MCF 10A (cell line): ENCODE results near the gene MED23. TPM values are rescaled to one million over a fixed set of nuclear protein-coding genes. Genes with fewer than 3 reads are reported as not detected.

Source experiments
- BruUV-seq: library from RNA; stranded (reverse); fragments of 400-500 nt; replicated peaks from 2 replicates; lab custom pipeline; 2021; lab: Mats Ljungman, UMichigan
- CTCF ChIA-PET: fragments of 300-600 bp; sonication (Branson Sonifier 250); formaldehyde crosslinking; extraction: SDS; loops from one replicate; lab custom pipeline; 2021; ENCODE audit warnings: antibody characterized with exemption, inconsistent platforms; lab: Yijun Ruan, JAX
- POLR2A ChIA-PET: fragments of 300-600, 350-650 bp; sonication (Branson Sonifier 250); formaldehyde crosslinking; extraction: SDS; loops from one replicate; lab custom pipeline; 2020; ENCODE audit warnings: antibody characterized with exemption, inconsistent platforms; lab: Yijun Ruan, JAX
- DNase-seq: peaks from one replicate; pipeline ENCODE4 v3.0.0-alpha.2; 2018; ENCODE audit not compliant: unreplicated experiment
- H3K27ac Mint-ChIP-seq: one replicate; pipeline ENCODE4 v1.8.0; 2022; ENCODE audit warnings: mild to moderate bottlenecking, low read depth, mixed read lengths; ENCODE audit not compliant: unreplicated experiment
- H3K27me3 Mint-ChIP-seq: one replicate; pipeline ENCODE4 v1.8.0; 2022; ENCODE audit warnings: mixed read lengths; ENCODE audit not compliant: insufficient read depth, unreplicated experiment
- H3K36me3 Mint-ChIP-seq: one replicate; pipeline ENCODE4 v1.8.0; 2022; ENCODE audit warnings: mild to moderate bottlenecking, moderate library complexity, mixed read lengths; ENCODE audit not compliant: insufficient read depth, unreplicated experiment
- H3K4me1 Mint-ChIP-seq: one replicate; pipeline ENCODE4 v1.8.0; 2022; ENCODE audit warnings: mixed read lengths; ENCODE audit not compliant: insufficient read depth, unreplicated experiment
- H3K4me3 Mint-ChIP-seq: one replicate; pipeline ENCODE4 v1.8.0; 2022; ENCODE audit warnings: mild to moderate bottlenecking, moderate library complexity, mixed read lengths; ENCODE audit not compliant: unreplicated experiment
- H3K9me3 Mint-ChIP-seq: one replicate; pipeline ENCODE4 v1.8.0; 2022; ENCODE audit warnings: mixed read lengths; ENCODE audit not compliant: unreplicated experiment
- intact Hi-C: fragments of 100-400 bp; cut with micrococcal nuclease; formaldehyde crosslinking; loops from 2 replicates; pipeline ENCODE4 v1.14.1; 2022
- total RNA-seq: library from RNA; stranded (reverse); gene quantifications from 2 replicates; pipeline ENCODE4 v1.2.3, GENCODE V29; 2022
- TF ChIP-seq, protein P1 (sequence below): fragments of 200-600 bp; IDR thresholded peaks from one replicate; pipeline ENCODE4 v1.8.0; 2022; ENCODE audit warnings: antibody characterized with exemption, mild to moderate bottlenecking; ENCODE audit not compliant: unreplicated experiment

MED23 gene
- total RNA-seq, 1 experiment from 2014 or later: 20.6 TPM

DNA sequence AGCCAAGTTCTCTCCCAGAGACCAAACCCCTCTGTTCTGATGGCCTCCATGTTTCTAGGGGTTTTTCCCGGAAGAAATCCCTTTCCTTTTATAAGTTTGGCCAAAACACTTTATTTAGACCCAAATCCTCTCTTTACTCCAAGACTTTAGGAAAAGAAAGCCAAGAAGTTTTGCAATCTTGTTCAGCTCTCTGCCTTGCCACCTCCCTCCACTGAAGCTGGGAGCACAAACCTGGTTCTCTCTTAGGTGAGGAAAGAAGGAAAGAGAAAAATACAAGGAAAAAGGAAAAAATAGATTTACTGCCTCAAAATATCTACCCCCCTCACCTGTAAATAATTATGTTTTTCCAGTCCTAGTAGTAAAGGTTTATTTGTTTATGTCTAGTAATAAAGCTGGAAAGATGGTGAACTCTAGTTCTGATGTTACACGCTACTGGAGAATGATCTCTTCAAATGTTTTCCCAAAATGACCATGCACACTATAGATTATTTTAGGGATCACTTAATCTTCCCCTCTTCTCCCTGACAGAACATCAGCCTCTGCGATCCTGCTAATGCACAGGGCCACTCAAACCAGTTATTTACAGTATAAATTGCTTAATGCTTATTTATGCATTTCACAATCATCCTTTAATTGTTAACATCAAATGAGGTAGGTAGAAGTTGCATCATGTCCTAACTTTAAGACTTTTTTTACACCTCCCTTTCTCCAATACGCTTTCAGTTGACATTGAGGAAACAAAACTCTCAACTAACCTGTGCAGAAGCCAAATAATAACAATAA lies 65.9 kb downstream of the MED23 start:
- Mint-ChIP-seq H3K9me3 (no peaks in the 10 kb centered on the region), H3K27ac (no peak overlapping the region), H3K27me3 (no peaks in the 10 kb centered on the region), H3K4me1 (no peaks in the 10 kb centered on the region), H3K36me3 (no peaks in the 10 kb centered on the region), H3K4me3 (no peak overlapping the region)
- TF ChIP-seq, protein P1, sequence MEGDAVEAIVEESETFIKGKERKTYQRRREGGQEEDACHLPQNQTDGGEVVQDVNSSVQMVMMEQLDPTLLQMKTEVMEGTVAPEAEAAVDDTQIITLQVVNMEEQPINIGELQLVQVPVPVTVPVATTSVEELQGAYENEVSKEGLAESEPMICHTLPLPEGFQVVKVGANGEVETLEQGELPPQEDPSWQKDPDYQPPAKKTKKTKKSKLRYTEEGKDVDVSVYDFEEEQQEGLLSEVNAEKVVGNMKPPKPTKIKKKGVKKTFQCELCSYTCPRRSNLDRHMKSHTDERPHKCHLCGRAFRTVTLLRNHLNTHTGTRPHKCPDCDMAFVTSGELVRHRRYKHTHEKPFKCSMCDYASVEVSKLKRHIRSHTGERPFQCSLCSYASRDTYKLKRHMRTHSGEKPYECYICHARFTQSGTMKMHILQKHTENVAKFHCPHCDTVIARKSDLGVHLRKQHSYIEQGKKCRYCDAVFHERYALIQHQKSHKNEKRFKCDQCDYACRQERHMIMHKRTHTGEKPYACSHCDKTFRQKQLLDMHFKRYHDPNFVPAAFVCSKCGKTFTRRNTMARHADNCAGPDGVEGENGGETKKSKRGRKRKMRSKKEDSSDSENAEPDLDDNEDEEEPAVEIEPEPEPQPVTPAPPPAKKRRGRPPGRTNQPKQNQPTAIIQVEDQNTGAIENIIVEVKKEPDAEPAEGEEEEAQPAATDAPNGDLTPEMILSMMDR: no peak
- DNase-seq: no peak
- intact Hi-C loops: no loop called here
- ChIA-PET CTCF (interaction anchor here (0.6 to 1.0 kb wide), 4 partner anchors 29 to 677 kb away, joined by 3 read pairs; partner anchors contain the start of gene MED23), POLR2A (interaction anchor here (0.6 kb wide), 1 partner anchor 499 kb away, joined by 3 read pairs; the partner anchor contains the start of gene EPB41L2)
- no TSS peak for BruUV-seq

DNA sequence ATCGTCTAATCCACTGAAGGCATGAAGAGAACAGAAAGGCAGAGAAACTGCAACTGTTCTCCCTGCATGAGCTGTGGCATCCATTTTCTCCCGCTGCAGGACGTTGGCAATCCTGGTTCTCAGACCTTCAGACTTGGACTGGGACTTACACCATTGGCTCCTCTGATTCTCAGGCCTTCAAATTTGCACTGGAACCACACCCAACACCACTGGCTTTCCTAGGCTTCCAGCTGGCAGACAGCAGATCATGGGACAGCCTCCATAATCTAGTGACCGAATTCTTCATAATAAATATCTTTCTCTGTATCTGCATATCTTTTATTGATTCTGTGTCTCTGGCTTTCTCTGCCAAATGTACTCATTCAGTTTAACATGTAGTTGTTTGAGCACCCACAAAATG lies 69.1 kb downstream of the MED23 start:
- no peak for DNase-seq
- Mint-ChIP-seq H3K27me3 (no peaks in the 10 kb centered on the region), H3K4me3 (no peak overlapping the region), H3K36me3 (no peaks in the 10 kb centered on the region), H3K27ac (no peak overlapping the region), H3K4me1 (no peaks in the 10 kb centered on the region), H3K9me3 (no peaks in the 10 kb centered on the region)
- TF ChIP-seq, protein P1: no peak
- CTCF ChIA-PET: no interaction called here
- intact Hi-C loops: no loop called here
- BruUV-seq: no TSS peak
- POLR2A ChIA-PET: no interaction called here

DNA sequence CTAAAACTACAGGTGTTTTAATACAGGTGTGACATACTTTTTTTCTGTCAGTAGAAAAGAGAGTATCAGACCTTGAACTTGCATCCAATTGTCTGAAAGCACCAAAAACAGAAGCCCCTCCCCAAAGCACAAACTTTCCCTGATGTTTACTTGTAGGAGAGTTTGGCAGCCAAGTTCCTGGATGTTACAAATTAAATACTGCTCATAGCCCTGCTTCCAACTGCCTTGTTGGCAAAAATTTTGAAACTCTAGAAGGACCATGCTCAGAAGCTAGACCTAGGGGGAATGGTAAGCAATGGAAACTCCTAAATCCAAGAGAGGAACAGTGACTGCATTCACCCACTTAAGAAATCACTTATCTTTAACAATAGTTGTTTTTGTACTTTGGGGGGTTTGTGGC lies 72.0 kb downstream of the MED23 start:
- ChIA-PET CTCF (interaction anchor here (0.7 kb wide), 1 partner anchor 1398 kb away, joined by 4 read pairs; no protein-coding TSS in a partner anchor), POLR2A (no interaction called here)
- intact Hi-C loops: no loop called here
- no peak for DNase-seq
- TF ChIP-seq, protein P1: no peak
- no peak overlapping the region for H3K4me3 Mint-ChIP-seq
- H3K9me3 Mint-ChIP-seq: no peaks in the 10 kb centered on the region
- no peak overlapping the region for H3K27ac Mint-ChIP-seq
- H3K36me3 Mint-ChIP-seq: no peaks in the 10 kb centered on the region
- BruUV-seq: no TSS peak
- H3K27me3 Mint-ChIP-seq: no peaks in the 10 kb centered on the region
- H3K4me1 Mint-ChIP-seq: no peaks in the 10 kb centered on the region

DNA sequence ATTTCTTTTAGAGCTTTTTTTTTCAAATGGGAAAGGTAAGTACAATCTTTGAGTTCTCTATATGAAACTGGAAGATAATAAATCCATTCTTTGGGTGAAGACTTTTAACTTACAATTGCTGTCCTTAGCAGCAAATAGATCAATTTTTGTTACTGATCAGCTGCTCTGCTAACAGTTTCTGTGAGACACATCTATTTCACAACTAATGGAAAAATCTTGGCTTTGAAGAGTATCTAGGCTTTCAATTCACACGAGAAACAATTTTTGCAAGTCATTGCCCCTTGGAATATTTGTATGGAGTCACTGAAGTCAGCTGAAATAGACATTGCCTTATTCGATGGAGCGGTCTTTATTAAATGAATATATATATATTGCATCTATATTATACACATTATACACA lies 75.5 kb downstream of the MED23 start:
- no peak overlapping the region for H3K4me3 Mint-ChIP-seq
- ChIA-PET CTCF (interaction anchor here (1.1 kb wide), 1 partner anchor 435 kb away, joined by 3 read pairs; no protein-coding TSS in a partner anchor), POLR2A (no interaction called here)
- H3K36me3 Mint-ChIP-seq: no peaks in the 10 kb centered on the region
- no TSS peak for BruUV-seq
- TF ChIP-seq, protein P1: no peak
- no peaks in the 10 kb centered on the region for H3K27me3 Mint-ChIP-seq
- no peaks in the 10 kb centered on the region for H3K9me3 Mint-ChIP-seq
- no peak for DNase-seq
- intact Hi-C loops: no loop called here
- no peak overlapping the region for H3K27ac Mint-ChIP-seq
- H3K4me1 Mint-ChIP-seq: no peaks in the 10 kb centered on the region
